Measurements from ENCODE around the gene SPATS2.

SPATS2 gene

DNA sequence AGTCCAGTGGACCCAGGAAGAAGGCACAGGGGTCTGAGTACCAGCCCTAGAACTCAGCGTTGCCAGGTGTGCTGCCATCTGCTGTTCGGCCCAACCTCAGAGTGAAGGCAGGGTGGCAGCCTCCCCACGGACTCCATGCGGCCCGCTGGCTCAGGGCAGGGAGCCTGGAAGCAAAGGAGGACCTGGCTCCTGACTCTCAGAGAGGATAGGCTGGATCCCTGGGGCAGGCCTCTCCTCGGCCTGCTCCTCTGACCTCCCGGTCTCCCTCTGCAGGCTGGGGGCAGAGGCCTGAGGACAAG lies 190.6 kb downstream of the SPATS2 start:
- no peak for DNase-seq (ENCODE audit: extremely low spot score)
- CTCF ChIA-PET: interaction anchor here (0.5 kb wide), 1 partner anchor 41 kb away, joined by 3 read pairs; no protein-coding TSS in a partner anchor
- POLR2A ChIA-PET: interaction anchor here (0.8 to 2.9 kb wide), 2 partner anchors 9 to 23 kb away, joined by 3 to 12 read pairs; partner anchors contain the start of gene MCRS1
- no peak for TF ChIP-seq FOXK2 (IDR thresholded peaks at IDR 0.05)
- TF ChIP-seq, protein P1, sequence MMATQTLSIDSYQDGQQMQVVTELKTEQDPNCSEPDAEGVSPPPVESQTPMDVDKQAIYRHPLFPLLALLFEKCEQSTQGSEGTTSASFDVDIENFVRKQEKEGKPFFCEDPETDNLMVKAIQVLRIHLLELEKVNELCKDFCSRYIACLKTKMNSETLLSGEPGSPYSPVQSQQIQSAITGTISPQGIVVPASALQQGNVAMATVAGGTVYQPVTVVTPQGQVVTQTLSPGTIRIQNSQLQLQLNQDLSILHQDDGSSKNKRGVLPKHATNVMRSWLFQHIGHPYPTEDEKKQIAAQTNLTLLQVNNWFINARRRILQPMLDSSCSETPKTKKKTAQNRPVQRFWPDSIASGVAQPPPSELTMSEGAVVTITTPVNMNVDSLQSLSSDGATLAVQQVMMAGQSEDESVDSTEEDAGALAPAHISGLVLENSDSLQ (IDR thresholded peaks at IDR 0.05): no peak
- no peak for TF ChIP-seq TARDBP (IDR thresholded peaks at IDR 0.05)
- TF ChIP-seq FOXA1 (IDR thresholded peaks at IDR 0.05): no peak
- no peak for TF ChIP-seq BHLHE40 (IDR thresholded peaks at IDR 0.05; ENCODE audit: borderline replicate concordance)
- no peak for TF ChIP-seq CTBP1 (IDR thresholded peaks at IDR 0.05; ENCODE audit: borderline replicate concordance)
- TF ChIP-seq ELF4 (IDR thresholded peaks at IDR 0.05): no peak
- no peak for TF ChIP-seq L3MBTL2 (conservative IDR thresholded peaks at IDR 0.05)
- TF ChIP-seq ARNT (IDR thresholded peaks at IDR 0.05): no peak
- TF ChIP-seq LEF1 (IDR thresholded peaks at IDR 0.05; ENCODE audit: borderline replicate concordance): no peak
- TF ChIP-seq FOXM1 (IDR thresholded peaks at IDR 0.05; ENCODE audit: borderline replicate concordance): no peak
- TF ChIP-seq HDGF (IDR thresholded peaks at IDR 0.05; ENCODE audit: borderline replicate concordance): no peak
- no peak for TF ChIP-seq SP1 (IDR thresholded peaks at IDR 0.05)

DNA sequence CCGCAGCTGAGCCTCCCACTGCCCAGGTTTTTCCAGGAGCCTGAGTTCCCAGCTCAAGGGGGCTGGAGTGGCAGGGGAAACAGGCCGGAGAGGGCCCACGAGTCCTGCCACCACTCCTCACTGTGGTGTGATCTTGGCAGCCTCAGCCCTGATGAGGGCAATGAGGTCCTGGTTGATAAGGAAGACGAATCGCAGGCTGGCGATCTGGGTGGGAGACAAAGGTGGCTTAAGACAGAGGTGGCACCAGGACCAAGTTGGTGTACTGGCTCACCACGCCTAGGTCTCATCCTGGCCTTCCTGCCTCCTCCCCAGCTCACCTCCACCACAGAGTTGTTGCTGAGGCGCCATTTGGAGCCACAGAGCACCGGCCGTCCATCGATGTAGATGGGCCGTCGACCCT lies 191.3 kb downstream of the SPATS2 start:
- CTCF ChIA-PET: interaction anchor here (0.5 kb wide), 1 partner anchor 42 kb away, joined by 3 read pairs; no protein-coding TSS in a partner anchor
- POLR2A ChIA-PET: interaction anchor here (0.8 kb wide), 1 partner anchor 22 kb away, joined by 3 read pairs; no protein-coding TSS in a partner anchor
- TF ChIP-seq ZNF384 (IDR thresholded peaks at IDR 0.05) (no peak), LEF1 (IDR thresholded peaks at IDR 0.05; ENCODE audit: borderline replicate concordance) (no peak), FOXA1 (IDR thresholded peaks at IDR 0.05) (no peak), TARDBP (IDR thresholded peaks at IDR 0.05) (no peak), ELF4 (IDR thresholded peaks at IDR 0.05) (no peak)
- no peak for DNase-seq (ENCODE audit: extremely low spot score)

DNA sequence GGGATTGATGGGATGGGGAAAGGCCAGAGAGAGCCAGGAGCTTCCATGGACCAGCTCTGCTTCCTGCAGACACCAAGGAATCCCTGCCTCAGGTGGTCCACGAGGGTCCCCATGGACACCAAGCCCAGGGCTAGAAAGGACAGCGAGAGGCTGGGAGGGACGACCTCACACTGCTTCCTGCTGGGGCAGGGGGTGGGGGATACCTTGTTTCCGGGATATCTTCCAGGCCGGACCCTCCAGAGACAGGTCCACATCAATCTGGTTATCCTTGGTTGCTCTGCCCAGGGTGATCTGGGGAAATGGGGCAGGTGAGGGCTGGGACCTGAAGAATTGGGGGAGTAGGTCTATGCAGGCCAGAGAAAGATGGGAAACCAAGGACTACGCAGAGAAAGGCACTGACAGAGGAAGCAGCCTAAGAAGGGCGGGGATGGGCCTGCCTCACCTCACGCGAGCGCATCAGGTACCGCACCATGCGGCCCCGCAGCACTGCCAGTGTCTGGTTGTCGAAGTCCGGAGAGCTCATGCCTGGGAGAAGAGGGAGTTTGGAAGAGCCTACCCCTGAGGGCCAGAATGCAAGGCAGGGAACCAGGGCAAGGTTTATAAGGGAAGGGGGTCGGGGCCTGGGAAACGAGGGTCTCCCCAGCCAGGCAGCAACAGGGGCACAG lies 191.9 kb downstream of the SPATS2 start:
- no peak for TF ChIP-seq NFRKB (IDR thresholded peaks at IDR 0.05)
- no peak for TF ChIP-seq FOXA1 (IDR thresholded peaks at IDR 0.05)
- no peak for TF ChIP-seq FOXM1 (IDR thresholded peaks at IDR 0.05; ENCODE audit: borderline replicate concordance)
- TF ChIP-seq, protein P1 (IDR thresholded peaks at IDR 0.05): no peak
- TF ChIP-seq TARDBP (IDR thresholded peaks at IDR 0.05): no peak
- no peak for TF ChIP-seq BHLHE40 (IDR thresholded peaks at IDR 0.05; ENCODE audit: borderline replicate concordance)
- TF ChIP-seq FOXK2 (IDR thresholded peaks at IDR 0.05): no peak
- no peak for TF ChIP-seq ELF4 (IDR thresholded peaks at IDR 0.05)
- no peak for TF ChIP-seq L3MBTL2 (conservative IDR thresholded peaks at IDR 0.05)
- TF ChIP-seq ZNF384 (IDR thresholded peaks at IDR 0.05): no peak
- no peak for TF ChIP-seq SUZ12 (IDR thresholded peaks at IDR 0.05)
- CTCF ChIA-PET: no interaction called here
- no peak for DNase-seq (ENCODE audit: extremely low spot score)
- POLR2A ChIA-PET: no interaction called here

DNA sequence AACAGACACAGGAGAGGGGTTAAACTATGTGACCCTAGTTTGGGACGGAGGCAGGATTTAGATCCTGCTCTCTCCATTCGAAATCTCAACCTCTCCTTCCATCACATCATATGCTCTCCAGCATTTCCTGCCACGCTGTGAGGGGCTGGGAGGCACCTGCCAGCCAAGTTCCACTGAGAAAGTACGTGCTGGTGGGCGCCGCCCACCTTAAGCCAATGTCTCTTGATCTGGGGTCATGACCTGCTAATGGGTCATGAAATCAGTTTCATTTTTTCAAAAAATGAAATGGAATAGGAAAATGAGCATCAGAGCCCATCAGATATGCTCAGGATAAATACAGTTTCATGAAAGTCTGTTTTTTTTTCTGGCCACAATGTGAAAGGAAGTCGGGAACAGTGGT lies 193.4 kb downstream of the SPATS2 start:
- no peak for TF ChIP-seq FOXM1 (IDR thresholded peaks at IDR 0.05; ENCODE audit: borderline replicate concordance)
- TF ChIP-seq ARNT (IDR thresholded peaks at IDR 0.05): no peak
- TF ChIP-seq L3MBTL2 (conservative IDR thresholded peaks at IDR 0.05): no peak
- no peak for TF ChIP-seq ELF4 (IDR thresholded peaks at IDR 0.05)
- no peak for TF ChIP-seq HDGF (IDR thresholded peaks at IDR 0.05; ENCODE audit: borderline replicate concordance)
- TF ChIP-seq TARDBP (IDR thresholded peaks at IDR 0.05): no peak
- TF ChIP-seq CTBP1 (IDR thresholded peaks at IDR 0.05; ENCODE audit: borderline replicate concordance): no peak
- TF ChIP-seq SUZ12 (IDR thresholded peaks at IDR 0.05): no peak
- no peak for TF ChIP-seq LEF1 (IDR thresholded peaks at IDR 0.05; ENCODE audit: borderline replicate concordance)
- no peak for TF ChIP-seq FOXA1 (IDR thresholded peaks at IDR 0.05)
- no peak for TF ChIP-seq ZNF384 (IDR thresholded peaks at IDR 0.05)
- no peak for TF ChIP-seq FOXK2 (IDR thresholded peaks at IDR 0.05)
- TF ChIP-seq BHLHE40 (IDR thresholded peaks at IDR 0.05; ENCODE audit: borderline replicate concordance): no peak
- TF ChIP-seq NFRKB (IDR thresholded peaks at IDR 0.05): no peak
- POLR2A ChIA-PET: no interaction called here
- CTCF ChIA-PET: no interaction called here
- no peak for DNase-seq (ENCODE audit: extremely low spot score)

DNA sequence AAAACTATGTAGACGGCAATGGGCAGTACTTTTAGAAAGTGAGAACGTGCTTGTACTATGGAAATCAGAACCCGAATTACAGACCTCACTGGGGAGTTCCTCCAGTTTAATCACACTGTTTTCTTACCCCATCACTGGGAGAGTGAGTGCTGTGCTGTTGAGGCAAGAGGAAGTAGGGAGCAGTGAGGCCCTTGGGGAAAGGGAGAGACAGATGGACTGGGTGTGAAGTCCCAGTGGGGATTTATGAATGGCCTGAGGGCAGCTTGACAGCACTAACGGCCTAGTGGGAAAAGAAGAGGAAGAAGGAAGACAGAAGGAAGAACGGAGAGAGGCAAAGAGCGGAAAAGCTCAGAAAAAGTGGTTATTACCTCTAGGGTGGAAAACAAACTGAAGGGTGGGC lies 195.0 kb downstream of the SPATS2 start:
- DNase-seq (ENCODE audit: extremely low spot score): no peak
- CTCF ChIA-PET: interaction anchor here (0.6 kb wide), 1 partner anchor 93 kb away, joined by 4 read pairs; no protein-coding TSS in a partner anchor
- TF ChIP-seq TARDBP (IDR thresholded peaks at IDR 0.05) (no peak), ZNF384 (IDR thresholded peaks at IDR 0.05) (no peak), CTBP1 (IDR thresholded peaks at IDR 0.05; ENCODE audit: borderline replicate concordance) (no peak), FOXM1 (IDR thresholded peaks at IDR 0.05; ENCODE audit: borderline replicate concordance) (no peak), SUZ12 (IDR thresholded peaks at IDR 0.05) (no peak), ELF4 (IDR thresholded peaks at IDR 0.05) (no peak), SP1 (IDR thresholded peaks at IDR 0.05) (no peak), LEF1 (IDR thresholded peaks at IDR 0.05; ENCODE audit: borderline replicate concordance) (no peak)
- TF ChIP-seq, protein P1 (IDR thresholded peaks at IDR 0.05): no peak
- POLR2A ChIA-PET: interaction anchor here (1.2 kb wide), 1 partner anchor 9 kb away, joined by 6 read pairs; no protein-coding TSS in a partner anchor

DNA sequence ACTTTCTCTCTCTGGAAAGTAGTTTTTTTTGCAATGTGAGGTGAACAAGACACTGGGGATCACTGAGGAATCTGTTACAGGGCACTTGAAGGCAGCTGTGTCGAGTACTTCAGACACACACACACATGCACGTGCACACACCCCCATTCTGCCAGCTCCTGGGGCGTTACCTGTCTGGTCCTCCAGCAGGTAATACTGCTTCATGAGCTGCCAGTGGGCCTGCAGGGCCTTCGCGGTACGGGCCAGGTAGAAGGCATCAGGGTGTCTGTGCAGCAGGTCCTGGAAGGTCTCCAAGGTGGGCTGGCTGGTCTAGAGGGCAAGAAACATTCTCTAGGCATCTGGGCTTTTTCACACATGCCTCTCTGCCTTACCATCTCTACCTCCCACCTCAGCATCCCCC lies 195.6 kb downstream of the SPATS2 start:
- ChIA-PET CTCF (no interaction called here), POLR2A (interaction anchor here (1.2 kb wide), 1 partner anchor 9 kb away, joined by 6 read pairs; no protein-coding TSS in a partner anchor)
- TF ChIP-seq BHLHE40 (IDR thresholded peaks at IDR 0.05; ENCODE audit: borderline replicate concordance): no peak

More for the DNA sequence above, 195.6 kb downstream of the SPATS2 start:
- no peak for DNase-seq (ENCODE audit: extremely low spot score)

Data from HEK293T (cell line).